ENCODE measurements around the gene SGPP2. TPM values are rescaled to one million over a fixed set of nuclear protein-coding genes. Genes with fewer than 3 reads are reported as not detected.

Gene SGPP2
- total and polyA plus RNA-seq, 2 experiments from 2014 or later, result 0.08 TPM; not detected in 1

GRCh38 chr2:222545823-222546795 is 121.8 kb downstream of the SGPP2 start:
- no peak for ATAC-seq
- TF ChIP-seq ZNF114 (CRISPR knock-in tag; IDR thresholded peaks at IDR 0.05) (no peak), JUNB (IDR thresholded peaks at IDR 0.05; ENCODE audit: unreplicated experiment) (no peak), ZNF331 (CRISPR knock-in tag; IDR thresholded peaks at IDR 0.05; ENCODE audit: low read depth) (no peak), EZH2 (IDR thresholded peaks at IDR 0.05; ENCODE audit: low read depth, unreplicated experiment) (no peak), NANOG (IDR thresholded peaks at IDR 0.05; ENCODE audit: borderline replicate concordance) (no peak), STAT1 (IDR thresholded peaks at IDR 0.05; ENCODE audit: unreplicated experiment) (no peak), EZH2phosphoT487 (IDR thresholded peaks at IDR 0.05; ENCODE audit: unreplicated experiment) (no peak), CREB1 (CRISPR knock-in tag; IDR thresholded peaks at IDR 0.05; ENCODE audit: low read depth) (no peak), CTCF (conservative IDR thresholded peaks at IDR 0.05; ENCODE audit: low read depth in 2 of 2) (no peak), POLR2AphosphoS5 (IDR thresholded peaks at IDR 0.05; ENCODE audit: low read depth) (no peak)
- TF ChIP-seq, protein P1, sequence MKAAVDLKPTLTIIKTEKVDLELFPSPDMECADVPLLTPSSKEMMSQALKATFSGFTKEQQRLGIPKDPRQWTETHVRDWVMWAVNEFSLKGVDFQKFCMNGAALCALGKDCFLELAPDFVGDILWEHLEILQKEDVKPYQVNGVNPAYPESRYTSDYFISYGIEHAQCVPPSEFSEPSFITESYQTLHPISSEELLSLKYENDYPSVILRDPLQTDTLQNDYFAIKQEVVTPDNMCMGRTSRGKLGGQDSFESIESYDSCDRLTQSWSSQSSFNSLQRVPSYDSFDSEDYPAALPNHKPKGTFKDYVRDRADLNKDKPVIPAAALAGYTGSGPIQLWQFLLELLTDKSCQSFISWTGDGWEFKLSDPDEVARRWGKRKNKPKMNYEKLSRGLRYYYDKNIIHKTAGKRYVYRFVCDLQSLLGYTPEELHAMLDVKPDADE (IDR thresholded peaks at IDR 0.05), result no peak
- TF ChIP-seq, protein P2, sequence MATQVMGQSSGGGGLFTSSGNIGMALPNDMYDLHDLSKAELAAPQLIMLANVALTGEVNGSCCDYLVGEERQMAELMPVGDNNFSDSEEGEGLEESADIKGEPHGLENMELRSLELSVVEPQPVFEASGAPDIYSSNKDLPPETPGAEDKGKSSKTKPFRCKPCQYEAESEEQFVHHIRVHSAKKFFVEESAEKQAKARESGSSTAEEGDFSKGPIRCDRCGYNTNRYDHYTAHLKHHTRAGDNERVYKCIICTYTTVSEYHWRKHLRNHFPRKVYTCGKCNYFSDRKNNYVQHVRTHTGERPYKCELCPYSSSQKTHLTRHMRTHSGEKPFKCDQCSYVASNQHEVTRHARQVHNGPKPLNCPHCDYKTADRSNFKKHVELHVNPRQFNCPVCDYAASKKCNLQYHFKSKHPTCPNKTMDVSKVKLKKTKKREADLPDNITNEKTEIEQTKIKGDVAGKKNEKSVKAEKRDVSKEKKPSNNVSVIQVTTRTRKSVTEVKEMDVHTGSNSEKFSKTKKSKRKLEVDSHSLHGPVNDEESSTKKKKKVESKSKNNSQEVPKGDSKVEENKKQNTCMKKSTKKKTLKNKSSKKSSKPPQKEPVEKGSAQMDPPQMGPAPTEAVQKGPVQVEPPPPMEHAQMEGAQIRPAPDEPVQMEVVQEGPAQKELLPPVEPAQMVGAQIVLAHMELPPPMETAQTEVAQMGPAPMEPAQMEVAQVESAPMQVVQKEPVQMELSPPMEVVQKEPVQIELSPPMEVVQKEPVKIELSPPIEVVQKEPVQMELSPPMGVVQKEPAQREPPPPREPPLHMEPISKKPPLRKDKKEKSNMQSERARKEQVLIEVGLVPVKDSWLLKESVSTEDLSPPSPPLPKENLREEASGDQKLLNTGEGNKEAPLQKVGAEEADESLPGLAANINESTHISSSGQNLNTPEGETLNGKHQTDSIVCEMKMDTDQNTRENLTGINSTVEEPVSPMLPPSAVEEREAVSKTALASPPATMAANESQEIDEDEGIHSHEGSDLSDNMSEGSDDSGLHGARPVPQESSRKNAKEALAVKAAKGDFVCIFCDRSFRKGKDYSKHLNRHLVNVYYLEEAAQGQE (IDR thresholded peaks at IDR 0.05; ENCODE audit: unreplicated experiment), result no peak
- TF ChIP-seq, protein P3, sequence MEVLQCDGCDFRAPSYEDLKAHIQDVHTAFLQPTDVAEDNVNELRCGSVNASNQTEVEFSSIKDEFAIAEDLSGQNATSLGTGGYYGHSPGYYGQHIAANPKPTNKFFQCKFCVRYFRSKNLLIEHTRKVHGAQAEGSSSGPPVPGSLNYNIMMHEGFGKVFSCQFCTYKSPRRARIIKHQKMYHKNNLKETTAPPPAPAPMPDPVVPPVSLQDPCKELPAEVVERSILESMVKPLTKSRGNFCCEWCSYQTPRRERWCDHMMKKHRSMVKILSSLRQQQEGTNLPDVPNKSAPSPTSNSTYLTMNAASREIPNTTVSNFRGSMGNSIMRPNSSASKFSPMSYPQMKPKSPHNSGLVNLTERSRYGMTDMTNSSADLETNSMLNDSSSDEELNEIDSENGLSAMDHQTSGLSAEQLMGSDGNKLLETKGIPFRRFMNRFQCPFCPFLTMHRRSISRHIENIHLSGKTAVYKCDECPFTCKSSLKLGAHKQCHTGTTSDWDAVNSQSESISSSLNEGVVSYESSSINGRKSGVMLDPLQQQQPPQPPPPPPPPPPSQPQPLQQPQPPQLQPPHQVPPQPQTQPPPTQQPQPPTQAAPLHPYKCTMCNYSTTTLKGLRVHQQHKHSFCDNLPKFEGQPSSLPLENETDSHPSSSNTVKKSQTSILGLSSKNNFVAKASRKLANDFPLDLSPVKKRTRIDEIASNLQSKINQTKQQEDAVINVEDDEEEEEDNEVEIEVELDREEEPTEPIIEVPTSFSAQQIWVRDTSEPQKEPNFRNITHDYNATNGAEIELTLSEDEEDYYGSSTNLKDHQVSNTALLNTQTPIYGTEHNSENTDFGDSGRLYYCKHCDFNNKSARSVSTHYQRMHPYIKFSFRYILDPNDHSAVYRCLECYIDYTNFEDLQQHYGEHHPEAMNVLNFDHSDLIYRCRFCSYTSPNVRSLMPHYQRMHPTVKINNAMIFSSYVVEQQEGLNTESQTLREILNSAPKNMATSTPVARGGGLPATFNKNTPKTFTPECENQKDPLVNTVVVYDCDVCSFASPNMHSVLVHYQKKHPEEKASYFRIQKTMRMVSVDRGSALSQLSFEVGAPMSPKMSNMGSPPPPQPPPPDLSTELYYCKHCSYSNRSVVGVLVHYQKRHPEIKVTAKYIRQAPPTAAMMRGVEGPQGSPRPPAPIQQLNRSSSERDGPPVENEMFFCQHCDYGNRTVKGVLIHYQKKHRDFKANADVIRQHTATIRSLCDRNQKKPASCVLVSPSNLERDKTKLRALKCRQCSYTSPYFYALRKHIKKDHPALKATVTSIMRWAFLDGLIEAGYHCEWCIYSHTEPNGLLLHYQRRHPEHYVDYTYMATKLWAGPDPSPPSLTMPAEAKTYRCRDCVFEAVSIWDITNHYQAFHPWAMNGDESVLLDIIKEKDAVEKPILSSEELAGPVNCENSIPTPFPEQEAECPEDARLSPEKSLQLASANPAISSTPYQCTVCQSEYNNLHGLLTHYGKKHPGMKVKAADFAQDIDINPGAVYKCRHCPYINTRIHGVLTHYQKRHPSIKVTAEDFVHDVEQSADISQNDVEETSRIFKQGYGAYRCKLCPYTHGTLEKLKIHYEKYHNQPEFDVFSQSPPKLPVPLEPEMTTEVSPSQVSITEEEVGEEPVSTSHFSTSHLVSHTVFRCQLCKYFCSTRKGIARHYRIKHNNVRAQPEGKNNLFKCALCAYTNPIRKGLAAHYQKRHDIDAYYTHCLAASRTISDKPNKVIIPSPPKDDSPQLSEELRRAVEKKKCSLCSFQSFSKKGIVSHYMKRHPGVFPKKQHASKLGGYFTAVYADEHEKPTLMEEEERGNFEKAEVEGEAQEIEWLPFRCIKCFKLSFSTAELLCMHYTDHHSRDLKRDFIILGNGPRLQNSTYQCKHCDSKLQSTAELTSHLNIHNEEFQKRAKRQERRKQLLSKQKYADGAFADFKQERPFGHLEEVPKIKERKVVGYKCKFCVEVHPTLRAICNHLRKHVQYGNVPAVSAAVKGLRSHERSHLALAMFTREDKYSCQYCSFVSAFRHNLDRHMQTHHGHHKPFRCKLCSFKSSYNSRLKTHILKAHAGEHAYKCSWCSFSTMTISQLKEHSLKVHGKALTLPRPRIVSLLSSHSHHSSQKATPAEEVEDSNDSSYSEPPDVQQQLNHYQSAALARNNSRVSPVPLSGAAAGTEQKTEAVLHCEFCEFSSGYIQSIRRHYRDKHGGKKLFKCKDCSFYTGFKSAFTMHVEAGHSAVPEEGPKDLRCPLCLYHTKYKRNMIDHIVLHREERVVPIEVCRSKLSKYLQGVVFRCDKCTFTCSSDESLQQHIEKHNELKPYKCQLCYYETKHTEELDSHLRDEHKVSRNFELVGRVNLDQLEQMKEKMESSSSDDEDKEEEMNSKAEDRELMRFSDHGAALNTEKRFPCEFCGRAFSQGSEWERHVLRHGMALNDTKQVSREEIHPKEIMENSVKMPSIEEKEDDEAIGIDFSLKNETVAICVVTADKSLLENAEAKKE (CRISPR knock-in tag; IDR thresholded peaks at IDR 0.05), result no peak
- no peak overlapping the region for H3K27ac Mint-ChIP-seq

More at GRCh38 chr2:222545823-222546795, 121.8 kb downstream of the SGPP2 start:
- Histone ChIP-seq H3K79me2 (replicated peaks; ENCODE audit: insufficient read depth) (no peaks in the 10 kb centered on the region), H3K9me2 (ENCODE audit: insufficient read depth) (no peaks in the 10 kb centered on the region), H4K20me1 (replicated peaks; ENCODE audit: insufficient read depth) (no peaks in the 10 kb centered on the region), H3K27me3 (ENCODE audit: insufficient read depth) (no peaks in the 10 kb centered on the region), H3K4me3 (no peak overlapping the region), H3K27ac (ENCODE audit: low read depth) (no peak overlapping the region), H3K4me2 (no peak overlapping the region), H3F3A (replicated peaks; ENCODE audit: low read depth) (no peaks in the 10 kb centered on the region), H2AFZ (no peak overlapping the region), H3K36me3 (ENCODE audit: insufficient read depth) (no peaks in the 10 kb centered on the region), H3K4me1 (ENCODE audit: insufficient read depth) (peaks cover 15% of the 10 kb centered on the region)
- Mint-ChIP-seq H3K4me1 (peaks cover 15% of the 10 kb centered on the region), H3K27me3 (ENCODE audit: insufficient read depth, low read depth, poor library complexity) (no peaks in the 10 kb centered on the region), H3K36me3 (ENCODE audit: low read depth) (no peaks in the 10 kb centered on the region), H3K9me3 (no peaks in the 10 kb centered on the region), H3K4me3 (no peak overlapping the region)
- DNase-seq (ENCODE audit: low spot score), result no peak
